HG03139 (cell line): ENCODE measurements around the gene LEMD3.
"Not testable (repeated sequence)": the region's sequence is repeated elsewhere in the genome, so short reads cannot be mapped to it uniquely, and the experiment has no call there.

Experiments used
- ATAC-seq: cut with Tn5 transposase; IDR thresholded peaks from one replicate; pipeline ENCODE4 v1.9.1; 2021; ENCODE audit not compliant: unreplicated experiment

The LEMD3 gene

GRCh38 chr12:65277994-65278575, 108.7 kb downstream of the LEMD3 start:
- no peak for ATAC-seq

GRCh38 chr12:65278576-65279368, 109.4 kb downstream of the LEMD3 start, which contains the start of gene MSRB3:
MSRB3 (plus strand) TSS chr12:65278683; CDS start chr12:65308580, 29,897 bp downstream.
- peak; percentile 67 for ATAC-seq

- ATAC-seq, result no peak
Measured at GRCh38 chr12:65279369-65280112, 110.2 kb downstream of the LEMD3 start.

GRCh38 chr12:65280306-65280705, 110.9 kb downstream of the LEMD3 start:
- no peak for ATAC-seq

GRCh38 chr12:65282840-65283239, 113.5 kb downstream of the LEMD3 start:
- ATAC-seq, result no peak

GRCh38 chr12:65285532-65285931, 116.1 kb downstream of the LEMD3 start:
- ATAC-seq, result not testable (repeated sequence)

GRCh38 chr12:65287426-65287825, 118.0 kb downstream of the LEMD3 start:
- ATAC-seq, result no peak

GRCh38 chr12:65292241-65292640, 122.9 kb downstream of the LEMD3 start:
- ATAC-seq, result no peak

- no peak for ATAC-seq
Measured at GRCh38 chr12:65293735-65294134, 124.4 kb downstream of the LEMD3 start.

GRCh38 chr12:65294641-65295262, 125.4 kb downstream of the LEMD3 start:
- ATAC-seq, result no peak

- no peak for ATAC-seq
Measured at GRCh38 chr12:65296508-65297265, 127.3 kb downstream of the LEMD3 start.
